GM13977 (cell line): Measurements from ENCODE around the gene CDC14B.

Experiments
- DNase-seq: peaks from one replicate; pipeline ENCODE4 v3.0.0; 2012; ENCODE audit warnings: low spot score
- in situ Hi-C: fragments of 300-500 bp; cut with MboI; formaldehyde crosslinking; loops from one replicate; pipeline ENCODE4 v1.12.0; 2022; ENCODE audit warnings: low sequenced_read_pairs, low pct_unique_long_range_greater_than_20kb, mixed read lengths, inconsistent platforms; ENCODE audit not compliant: unreplicated experiment
- TF ChIP-seq, protein P1 (sequence below): IDR thresholded peaks from 2 replicates; pipeline ENCODE4 v1.5.1; 2012; ENCODE audit warnings: mild to moderate bottlenecking, control low read depth; ENCODE audit not compliant: insufficient read depth; ENCODE audit errors: extremely low read depth, missing control alignments

CDC14B gene

DNA sequence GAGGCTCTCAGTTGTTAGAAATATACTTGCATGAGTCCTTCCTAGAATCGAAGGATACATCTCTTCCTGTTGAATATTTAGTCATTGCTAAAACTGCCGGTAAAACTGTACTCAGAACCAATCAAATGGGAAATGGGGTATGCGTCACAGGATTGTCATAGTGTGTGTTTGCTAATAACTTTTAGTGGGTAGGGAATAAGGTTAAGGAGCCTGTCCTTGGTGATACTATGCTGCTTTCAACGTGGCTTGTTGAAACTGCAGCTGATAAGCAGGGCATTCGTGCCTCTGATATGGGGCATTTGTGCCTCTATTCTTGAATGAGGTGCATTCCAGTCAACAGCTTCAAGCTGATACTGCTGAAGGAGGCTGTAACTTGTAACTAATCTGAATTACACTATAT, 143.1 kb downstream of the CDC14B start:
- TF ChIP-seq, protein P1, sequence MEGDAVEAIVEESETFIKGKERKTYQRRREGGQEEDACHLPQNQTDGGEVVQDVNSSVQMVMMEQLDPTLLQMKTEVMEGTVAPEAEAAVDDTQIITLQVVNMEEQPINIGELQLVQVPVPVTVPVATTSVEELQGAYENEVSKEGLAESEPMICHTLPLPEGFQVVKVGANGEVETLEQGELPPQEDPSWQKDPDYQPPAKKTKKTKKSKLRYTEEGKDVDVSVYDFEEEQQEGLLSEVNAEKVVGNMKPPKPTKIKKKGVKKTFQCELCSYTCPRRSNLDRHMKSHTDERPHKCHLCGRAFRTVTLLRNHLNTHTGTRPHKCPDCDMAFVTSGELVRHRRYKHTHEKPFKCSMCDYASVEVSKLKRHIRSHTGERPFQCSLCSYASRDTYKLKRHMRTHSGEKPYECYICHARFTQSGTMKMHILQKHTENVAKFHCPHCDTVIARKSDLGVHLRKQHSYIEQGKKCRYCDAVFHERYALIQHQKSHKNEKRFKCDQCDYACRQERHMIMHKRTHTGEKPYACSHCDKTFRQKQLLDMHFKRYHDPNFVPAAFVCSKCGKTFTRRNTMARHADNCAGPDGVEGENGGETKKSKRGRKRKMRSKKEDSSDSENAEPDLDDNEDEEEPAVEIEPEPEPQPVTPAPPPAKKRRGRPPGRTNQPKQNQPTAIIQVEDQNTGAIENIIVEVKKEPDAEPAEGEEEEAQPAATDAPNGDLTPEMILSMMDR: no peak
- in situ Hi-C loops: no loop called here
- DNase-seq: no peak

DNA sequence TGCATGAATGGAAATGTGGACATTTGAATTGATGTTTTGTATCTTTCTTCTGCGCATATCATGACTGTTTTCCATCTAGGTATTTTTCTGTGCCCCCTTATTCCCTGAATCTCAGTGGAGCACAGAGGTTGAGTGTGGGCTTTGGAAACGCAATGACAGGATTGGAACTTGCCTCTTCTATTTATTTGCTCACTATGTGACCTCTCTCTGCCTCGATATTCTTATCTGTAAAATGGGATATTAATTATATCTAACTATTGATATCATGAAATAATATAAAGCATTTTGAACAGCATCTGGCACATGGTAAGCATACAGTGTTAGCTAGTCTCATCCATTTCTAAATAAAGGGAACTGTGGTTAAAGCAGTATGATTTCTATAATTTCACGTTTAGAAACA, 143.6 kb downstream of the CDC14B start:
- in situ Hi-C loops: no loop called here
- DNase-seq: no peak
- TF ChIP-seq, protein P1: no peak

DNA sequence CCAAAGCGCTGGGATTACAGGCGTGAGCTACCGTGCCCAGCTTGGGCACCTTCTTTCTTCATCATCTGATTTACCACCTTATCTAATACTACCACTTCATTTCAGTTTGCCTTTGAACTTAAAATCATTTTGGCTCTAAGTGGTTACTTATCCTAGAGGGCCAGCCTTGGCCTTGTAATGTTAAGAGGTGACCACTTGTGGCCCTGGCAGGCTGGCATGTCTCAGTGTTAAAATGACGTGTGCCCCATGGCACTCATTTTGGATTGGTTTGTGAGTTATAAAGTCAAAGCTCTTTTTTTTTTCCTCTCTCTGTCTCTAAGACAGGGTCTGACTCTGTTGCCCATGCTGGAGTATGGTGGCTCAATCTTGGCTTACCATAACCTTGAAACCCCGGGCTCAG, 151.9 kb downstream of the CDC14B start:
- TF ChIP-seq, protein P1: no peak
- in situ Hi-C loops: no loop called here
- DNase-seq: no peak

DNA sequence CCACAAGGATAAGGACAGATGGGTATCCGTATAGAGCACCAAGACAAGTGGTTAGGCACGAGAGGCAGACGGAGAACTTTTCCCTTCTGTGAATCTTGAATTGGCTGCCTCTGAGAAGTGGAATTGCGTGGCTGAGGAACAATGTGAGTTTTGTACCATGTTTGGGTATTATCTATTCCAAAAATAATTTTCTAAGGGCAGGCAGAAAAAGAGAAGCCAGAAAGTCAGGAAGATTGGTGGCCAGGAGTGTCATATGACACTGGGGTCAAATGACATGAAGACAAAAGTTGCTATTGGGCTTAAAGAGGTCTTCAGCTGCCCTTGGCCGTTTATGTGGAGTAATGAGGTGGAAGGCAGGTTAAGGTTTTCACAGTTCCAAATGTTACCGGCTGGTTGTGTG, 155.2 kb downstream of the CDC14B start:
- DNase-seq: no peak
- TF ChIP-seq, protein P1: no peak
- in situ Hi-C loops: no loop called here

DNA sequence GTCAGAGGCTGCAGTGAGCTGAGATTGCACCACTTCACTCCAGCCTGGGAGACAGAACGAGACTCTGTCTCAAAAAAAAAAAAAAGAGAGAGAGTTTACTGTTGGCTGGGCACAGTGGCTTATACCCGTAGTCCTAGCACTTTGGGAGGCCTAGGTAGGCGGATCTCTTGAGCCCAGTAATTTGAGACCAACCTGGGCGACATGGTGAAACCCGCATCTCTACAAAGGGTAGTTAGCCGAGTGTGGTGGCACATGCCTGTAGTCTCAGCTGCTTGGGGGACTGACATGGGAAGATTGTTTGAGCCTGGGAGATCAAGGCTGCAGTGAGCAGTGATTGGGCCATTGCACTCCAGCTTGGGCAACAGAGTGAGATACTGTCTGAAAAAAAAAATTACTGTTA, 157.1 kb downstream of the CDC14B start:
- DNase-seq: no peak
- in situ Hi-C loops: no loop called here
- TF ChIP-seq, protein P1: no peak

DNA sequence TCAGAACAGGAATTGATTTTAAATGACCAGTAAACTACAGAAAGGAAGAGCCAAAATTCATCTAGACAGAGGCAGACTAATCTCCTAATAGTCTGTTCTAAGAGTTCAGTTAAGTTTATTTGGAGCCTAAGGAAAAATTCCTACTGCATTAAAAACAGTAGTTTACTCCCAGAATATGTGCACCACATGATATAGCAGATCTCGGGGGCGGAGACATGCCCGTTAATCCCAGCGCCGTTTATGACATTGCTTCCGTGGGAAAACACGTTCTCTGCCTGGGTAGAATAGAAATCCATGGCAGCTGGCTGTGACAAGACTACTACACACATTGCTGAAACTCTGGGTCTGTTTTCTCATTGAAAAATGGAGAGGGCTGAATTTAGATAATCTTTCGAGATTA, 158.3 kb downstream of the CDC14B start:
- DNase-seq: no peak
- in situ Hi-C loops: no loop called here

More for the DNA sequence above, 158.3 kb downstream of the CDC14B start:
- TF ChIP-seq, protein P1: no peak
